ENCODE results near the gene CNTN5. TPM values are rescaled to one million over a fixed set of nuclear protein-coding genes. Genes with fewer than 3 reads are reported as not detected.

The CNTN5 gene
- total and polyA plus RNA-seq, 2 experiments from 2014 or later = 9.6 to 10.6 TPM

DNA sequence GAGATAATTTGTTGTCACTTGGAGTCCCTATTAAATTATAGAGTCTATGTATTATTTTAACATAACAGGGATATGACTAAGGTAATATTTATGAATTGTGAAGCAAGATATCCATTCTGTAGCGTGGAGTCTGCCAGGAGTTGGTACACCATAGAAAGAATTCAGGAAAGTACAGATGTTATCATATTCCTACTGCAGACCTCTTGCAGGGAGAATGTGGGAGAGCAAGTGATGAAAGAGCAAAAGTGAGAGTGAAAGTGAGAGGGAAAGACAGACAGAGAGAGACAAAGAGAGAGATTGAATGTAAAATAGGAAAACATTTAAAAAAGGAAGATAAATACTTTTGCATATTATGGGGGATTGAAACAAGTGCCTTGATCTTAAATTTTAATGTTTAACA, 468.8 kb downstream of the CNTN5 start:
- DNase-seq (ENCODE audit: low spot score) = no peak
- WGBS (ENCODE audit: low lambda C conversion rate, missing lambda C conversion rate) = 71% methylated on average over 1 of the region's 1 CpG

DNA sequence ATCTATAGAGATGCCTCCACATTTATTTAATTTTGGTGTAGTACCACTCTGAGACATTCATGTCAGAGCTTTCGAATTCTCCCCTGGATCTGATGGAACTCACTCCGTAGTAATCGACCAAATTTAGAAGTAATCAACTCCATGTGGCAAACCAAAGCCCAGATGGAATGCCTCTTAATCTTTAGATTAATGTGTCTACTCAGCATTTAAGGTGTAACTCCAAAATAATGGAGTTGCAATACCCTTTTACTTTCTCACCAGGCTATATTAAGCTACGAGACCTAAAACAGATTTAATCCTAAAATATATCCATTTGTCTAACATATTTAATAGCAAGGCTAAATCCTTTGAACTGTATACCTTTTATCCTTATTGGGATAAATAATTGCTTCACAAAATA, 473.3 kb downstream of the CNTN5 start:
- TF ChIP-seq EZH2phosphoT487 (IDR thresholded peaks at IDR 0.05; ENCODE audit: low read depth, severe bottlenecking, unreplicated experiment) (no peak), EZH2 (IDR thresholded peaks at IDR 0.05; ENCODE audit: borderline replicate concordance) (no peak)
- TF ChIP-seq, protein P1, sequence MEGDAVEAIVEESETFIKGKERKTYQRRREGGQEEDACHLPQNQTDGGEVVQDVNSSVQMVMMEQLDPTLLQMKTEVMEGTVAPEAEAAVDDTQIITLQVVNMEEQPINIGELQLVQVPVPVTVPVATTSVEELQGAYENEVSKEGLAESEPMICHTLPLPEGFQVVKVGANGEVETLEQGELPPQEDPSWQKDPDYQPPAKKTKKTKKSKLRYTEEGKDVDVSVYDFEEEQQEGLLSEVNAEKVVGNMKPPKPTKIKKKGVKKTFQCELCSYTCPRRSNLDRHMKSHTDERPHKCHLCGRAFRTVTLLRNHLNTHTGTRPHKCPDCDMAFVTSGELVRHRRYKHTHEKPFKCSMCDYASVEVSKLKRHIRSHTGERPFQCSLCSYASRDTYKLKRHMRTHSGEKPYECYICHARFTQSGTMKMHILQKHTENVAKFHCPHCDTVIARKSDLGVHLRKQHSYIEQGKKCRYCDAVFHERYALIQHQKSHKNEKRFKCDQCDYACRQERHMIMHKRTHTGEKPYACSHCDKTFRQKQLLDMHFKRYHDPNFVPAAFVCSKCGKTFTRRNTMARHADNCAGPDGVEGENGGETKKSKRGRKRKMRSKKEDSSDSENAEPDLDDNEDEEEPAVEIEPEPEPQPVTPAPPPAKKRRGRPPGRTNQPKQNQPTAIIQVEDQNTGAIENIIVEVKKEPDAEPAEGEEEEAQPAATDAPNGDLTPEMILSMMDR (IDR thresholded peaks at IDR 0.05; ENCODE audit: poor library complexity) = no peak
- Histone ChIP-seq H3K79me2 (no peaks in the 10 kb centered on the region), H3K9me2 (replicated peaks; ENCODE audit: insufficient read depth) (no peaks in the 10 kb centered on the region), H2AFZ (no peak overlapping the region), H3K36me3 (replicated peaks; ENCODE audit: insufficient read depth, low read depth) (no peaks in the 10 kb centered on the region), H3K27ac (no peak overlapping the region), H3K27me3 (no peaks in the 10 kb centered on the region), H3K9me3 (ENCODE audit: low read depth) (no peaks in the 10 kb centered on the region), H3K4me3 (no peak overlapping the region), H3K4me1 (ENCODE audit: insufficient read depth) (no peaks in the 10 kb centered on the region), H3K4me2 (no peak overlapping the region), H4K20me1 (ENCODE audit: insufficient read depth, poor library complexity, severe bottlenecking) (no peaks in the 10 kb centered on the region)
- DNase-seq (ENCODE audit: low spot score) = no peak
- WGBS (ENCODE audit: low lambda C conversion rate, missing lambda C conversion rate) = 90% methylated on average over 4 of the region's 4 CpGs

More for the DNA sequence above, 468.8 kb downstream of the CNTN5 start:
- no peak overlapping the region for H3K4me3 ChIP-seq
- H3K36me3 ChIP-seq (replicated peaks; ENCODE audit: insufficient read depth, low read depth) = no peaks in the 10 kb centered on the region
- H2AFZ ChIP-seq = no peak overlapping the region
- no peaks in the 10 kb centered on the region for H3K4me1 ChIP-seq (ENCODE audit: insufficient read depth)
- H3K79me2 ChIP-seq = no peaks in the 10 kb centered on the region
- H3K9me3 ChIP-seq (ENCODE audit: low read depth) = no peaks in the 10 kb centered on the region
- TF ChIP-seq, protein P1 (IDR thresholded peaks at IDR 0.05; ENCODE audit: poor library complexity) = no peak
- TF ChIP-seq EZH2 (IDR thresholded peaks at IDR 0.05; ENCODE audit: borderline replicate concordance) (no peak), EZH2phosphoT487 (IDR thresholded peaks at IDR 0.05; ENCODE audit: low read depth, severe bottlenecking, unreplicated experiment) (no peak)
- H3K4me2 ChIP-seq = no peak overlapping the region
- H3K27me3 ChIP-seq = no peaks in the 10 kb centered on the region
- no peak overlapping the region for H3K27ac ChIP-seq
- no peaks in the 10 kb centered on the region for H3K9me2 ChIP-seq (replicated peaks; ENCODE audit: insufficient read depth)
- no peaks in the 10 kb centered on the region for H4K20me1 ChIP-seq (ENCODE audit: insufficient read depth, poor library complexity, severe bottlenecking)

GRCh38 chr11:99501655-99502054, 480.9 kb downstream of the CNTN5 start:
- Histone ChIP-seq H3K4me3 (no peak overlapping the region), H3K4me1 (ENCODE audit: insufficient read depth) (no peaks in the 10 kb centered on the region), H3K36me3 (replicated peaks; ENCODE audit: insufficient read depth, low read depth) (no peaks in the 10 kb centered on the region), H3K79me2 (no peaks in the 10 kb centered on the region), H2AFZ (no peak overlapping the region), H3K9me2 (replicated peaks; ENCODE audit: insufficient read depth) (no peaks in the 10 kb centered on the region), H4K20me1 (ENCODE audit: insufficient read depth, poor library complexity, severe bottlenecking) (no peaks in the 10 kb centered on the region), H3K4me2 (no peak overlapping the region), H3K27me3 (no peaks in the 10 kb centered on the region), H3K27ac (no peak overlapping the region), H3K9me3 (ENCODE audit: low read depth) (no peaks in the 10 kb centered on the region)
- WGBS (ENCODE audit: low lambda C conversion rate, missing lambda C conversion rate) = 91% methylated on average over 2 of the region's 2 CpGs
- TF ChIP-seq EZH2 (IDR thresholded peaks at IDR 0.05; ENCODE audit: borderline replicate concordance) (no peak), EZH2phosphoT487 (IDR thresholded peaks at IDR 0.05; ENCODE audit: low read depth, severe bottlenecking, unreplicated experiment) (no peak)
- TF ChIP-seq, protein P1 (IDR thresholded peaks at IDR 0.05; ENCODE audit: poor library complexity) = no peak
- no peak for DNase-seq (ENCODE audit: low spot score)

DNA sequence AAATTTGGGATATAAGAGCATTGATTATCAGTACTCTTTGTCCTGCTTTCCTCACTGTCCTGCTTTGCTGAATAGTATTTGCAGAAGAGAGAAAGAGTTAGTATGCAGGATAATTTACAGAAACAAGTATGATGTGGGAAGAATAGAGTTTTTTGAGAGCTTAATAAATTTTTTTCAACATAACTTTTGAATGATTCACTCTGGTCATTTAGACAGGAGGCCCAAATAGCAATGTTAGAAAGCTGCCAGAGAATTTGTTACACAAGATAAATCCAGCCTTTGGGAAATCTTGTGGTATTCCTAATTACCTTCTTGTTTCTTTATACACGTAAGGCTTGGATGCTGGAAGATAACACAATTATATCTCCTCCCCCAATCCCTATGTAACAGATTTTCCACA, 484.6 kb downstream of the CNTN5 start:
- Histone ChIP-seq H3K9me3 (ENCODE audit: low read depth) (no peaks in the 10 kb centered on the region), H4K20me1 (ENCODE audit: insufficient read depth, poor library complexity, severe bottlenecking) (no peaks in the 10 kb centered on the region), H2AFZ (no peak overlapping the region), H3K9me2 (replicated peaks; ENCODE audit: insufficient read depth) (no peaks in the 10 kb centered on the region), H3K4me2 (no peak overlapping the region), H3K27ac (no peak overlapping the region), H3K4me1 (ENCODE audit: insufficient read depth) (no peaks in the 10 kb centered on the region), H3K27me3 (no peaks in the 10 kb centered on the region), H3K4me3 (no peak overlapping the region), H3K36me3 (replicated peaks; ENCODE audit: insufficient read depth, low read depth) (no peaks in the 10 kb centered on the region), H3K79me2 (no peaks in the 10 kb centered on the region)
- TF ChIP-seq EZH2phosphoT487 (IDR thresholded peaks at IDR 0.05; ENCODE audit: low read depth, severe bottlenecking, unreplicated experiment) (no peak), EZH2 (IDR thresholded peaks at IDR 0.05; ENCODE audit: borderline replicate concordance) (no peak)
- TF ChIP-seq, protein P1 (IDR thresholded peaks at IDR 0.05; ENCODE audit: poor library complexity) = no peak
- DNase-seq (ENCODE audit: low spot score) = no peak
- WGBS (ENCODE audit: low lambda C conversion rate, missing lambda C conversion rate) = 53% methylated on average over 1 of the region's 1 CpG

All from hepatocyte (in vitro differentiated cells).